BE2C (cell line): ENCODE results near the gene SH2D3A.
"Not testable (repeated sequence)": the region's sequence is repeated elsewhere in the genome, so short reads cannot be mapped to it uniquely, and the experiment has no call there.

ENCODE experiments used
- DNase-seq: peaks from one replicate; pipeline ENCODE4 v3.0.0-alpha.2; 2020
- H3K27me3 ChIP-seq: fragments of 250-450 bp; sonication (Bioruptor Pico); 2 replicates; pipeline ENCODE4 v1.5.1; 2020; ENCODE audit warnings: mild to moderate bottlenecking
- H3K36me3 ChIP-seq: fragments of 250-450 bp; sonication (Bioruptor Pico); 2 replicates; pipeline ENCODE4 v1.5.1; 2020; ENCODE audit warnings: mild to moderate bottlenecking
- H3K4me1 ChIP-seq: fragments of 250-450 bp; sonication (Bioruptor Pico); 2 replicates; pipeline ENCODE4 v1.5.1; 2020
- H3K4me3 ChIP-seq: 2 replicates; pipeline ENCODE4 v1.5.1; 2011; ENCODE audit warnings: low read depth, low read length
- H3K9me3 ChIP-seq: fragments of 250-450 bp; sonication (Bioruptor Pico); 2 replicates; pipeline ENCODE4 v1.5.1; 2020
- TF ChIP-seq, protein P1 (sequence below): IDR thresholded peaks from 2 replicates; pipeline ENCODE4 v1.5.1; 2012; ENCODE audit warnings: mild to moderate bottlenecking, low read depth, low read length

SH2D3A gene

DNA sequence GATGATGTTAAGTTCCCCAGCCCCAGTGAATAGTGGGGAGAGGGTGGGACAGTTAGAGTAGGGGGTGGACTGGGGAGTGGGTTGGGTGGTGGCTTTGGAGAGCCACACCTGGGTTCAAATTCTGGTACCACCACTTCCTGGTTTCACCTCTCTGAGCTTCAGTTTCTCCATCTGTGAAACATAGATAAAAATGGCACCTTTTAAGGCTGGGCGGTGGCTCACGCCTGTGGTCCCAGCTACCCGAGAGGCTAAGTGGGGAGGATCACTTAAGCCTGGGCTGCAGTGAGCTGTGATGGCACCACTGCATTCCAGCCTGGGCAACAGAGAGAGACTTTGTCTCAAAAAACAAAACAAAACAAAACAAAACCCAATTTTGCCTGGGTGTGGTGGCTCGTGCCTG is 11.2 kb upstream of the SH2D3A start:
- Histone ChIP-seq H3K27me3 (no peaks in the 10 kb centered on the region), H3K4me3 (no peak overlapping the region), H3K36me3 (no peaks in the 10 kb centered on the region), H3K4me1 (no peaks in the 10 kb centered on the region), H3K9me3 (no peaks in the 10 kb centered on the region)
- DNase-seq, result no peak
- TF ChIP-seq, protein P1, sequence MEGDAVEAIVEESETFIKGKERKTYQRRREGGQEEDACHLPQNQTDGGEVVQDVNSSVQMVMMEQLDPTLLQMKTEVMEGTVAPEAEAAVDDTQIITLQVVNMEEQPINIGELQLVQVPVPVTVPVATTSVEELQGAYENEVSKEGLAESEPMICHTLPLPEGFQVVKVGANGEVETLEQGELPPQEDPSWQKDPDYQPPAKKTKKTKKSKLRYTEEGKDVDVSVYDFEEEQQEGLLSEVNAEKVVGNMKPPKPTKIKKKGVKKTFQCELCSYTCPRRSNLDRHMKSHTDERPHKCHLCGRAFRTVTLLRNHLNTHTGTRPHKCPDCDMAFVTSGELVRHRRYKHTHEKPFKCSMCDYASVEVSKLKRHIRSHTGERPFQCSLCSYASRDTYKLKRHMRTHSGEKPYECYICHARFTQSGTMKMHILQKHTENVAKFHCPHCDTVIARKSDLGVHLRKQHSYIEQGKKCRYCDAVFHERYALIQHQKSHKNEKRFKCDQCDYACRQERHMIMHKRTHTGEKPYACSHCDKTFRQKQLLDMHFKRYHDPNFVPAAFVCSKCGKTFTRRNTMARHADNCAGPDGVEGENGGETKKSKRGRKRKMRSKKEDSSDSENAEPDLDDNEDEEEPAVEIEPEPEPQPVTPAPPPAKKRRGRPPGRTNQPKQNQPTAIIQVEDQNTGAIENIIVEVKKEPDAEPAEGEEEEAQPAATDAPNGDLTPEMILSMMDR, result no peak

DNA sequence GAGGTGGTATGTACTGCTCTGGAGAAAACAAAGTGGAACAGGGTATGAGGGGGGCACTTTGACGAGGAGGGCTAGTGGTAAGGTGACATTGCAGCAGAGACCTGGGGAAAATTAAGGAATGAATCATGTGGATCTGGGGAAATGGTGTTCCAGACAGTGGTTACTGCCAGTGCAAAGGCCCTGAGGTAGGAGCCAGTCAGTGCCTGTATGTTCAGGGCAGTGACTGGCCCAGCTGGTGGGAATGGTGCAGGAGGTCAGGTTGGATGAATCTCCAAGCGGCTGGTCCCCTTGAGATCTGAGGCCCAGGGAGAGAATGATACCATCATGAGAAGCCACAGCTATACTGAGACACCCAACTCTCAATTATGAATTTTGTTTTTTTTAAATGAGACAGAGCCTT is 10.2 kb upstream of the SH2D3A start:
- no peak overlapping the region for H3K4me3 ChIP-seq
- H3K9me3 ChIP-seq, result no peaks in the 10 kb centered on the region
- H3K4me1 ChIP-seq, result no peaks in the 10 kb centered on the region
- H3K27me3 ChIP-seq, result no peaks in the 10 kb centered on the region
- TF ChIP-seq, protein P1, result no peak
- no peaks in the 10 kb centered on the region for H3K36me3 ChIP-seq
- DNase-seq, result no peak

DNA sequence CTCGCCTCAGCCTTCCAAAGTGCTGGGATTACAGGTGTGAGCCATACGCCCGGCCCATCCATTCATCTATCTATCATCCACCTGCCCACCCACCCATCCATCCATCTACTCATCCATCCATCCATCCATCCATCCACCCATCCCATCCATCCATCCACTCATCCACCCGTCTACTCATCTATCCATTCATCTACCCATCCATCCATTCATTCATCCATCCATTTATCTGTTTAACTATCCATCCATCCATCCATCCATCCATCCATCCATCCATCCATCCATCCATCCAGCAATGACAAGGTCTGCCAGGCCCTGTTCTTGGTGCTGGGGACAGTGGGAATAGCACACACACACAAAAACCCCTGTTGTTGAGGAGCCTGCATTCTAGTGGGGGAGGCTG is 9.8 kb upstream of the SH2D3A start:
- H3K9me3 ChIP-seq, result no peaks in the 10 kb centered on the region
- no peaks in the 10 kb centered on the region for H3K27me3 ChIP-seq
- DNase-seq, result no peak
- no peak overlapping the region for H3K4me3 ChIP-seq
- TF ChIP-seq, protein P1, result no peak
- H3K4me1 ChIP-seq, result no peaks in the 10 kb centered on the region
- H3K36me3 ChIP-seq, result no peaks in the 10 kb centered on the region

DNA sequence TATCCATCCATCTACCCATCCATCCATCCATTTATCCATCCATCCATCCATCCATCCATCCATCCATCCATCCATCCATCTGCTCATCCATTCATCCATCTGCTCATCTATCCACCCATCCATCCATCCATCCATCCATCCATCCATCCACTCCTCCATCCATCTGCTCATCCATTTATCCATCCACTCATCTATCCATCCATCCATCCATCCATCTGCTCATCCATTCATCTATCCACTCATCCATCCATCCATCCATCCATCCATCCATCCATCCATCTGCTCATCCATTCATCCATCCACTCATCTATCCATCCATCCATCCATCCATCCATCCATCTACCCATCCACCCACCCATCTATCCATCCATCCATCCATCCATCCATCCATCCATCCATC is 8.8 kb upstream of the SH2D3A start:
- H3K4me3 ChIP-seq, H3K4me1 ChIP-seq, DNase-seq, H3K27me3 ChIP-seq, H3K36me3 ChIP-seq, H3K9me3 ChIP-seq: not testable (repeated sequence)

DNA sequence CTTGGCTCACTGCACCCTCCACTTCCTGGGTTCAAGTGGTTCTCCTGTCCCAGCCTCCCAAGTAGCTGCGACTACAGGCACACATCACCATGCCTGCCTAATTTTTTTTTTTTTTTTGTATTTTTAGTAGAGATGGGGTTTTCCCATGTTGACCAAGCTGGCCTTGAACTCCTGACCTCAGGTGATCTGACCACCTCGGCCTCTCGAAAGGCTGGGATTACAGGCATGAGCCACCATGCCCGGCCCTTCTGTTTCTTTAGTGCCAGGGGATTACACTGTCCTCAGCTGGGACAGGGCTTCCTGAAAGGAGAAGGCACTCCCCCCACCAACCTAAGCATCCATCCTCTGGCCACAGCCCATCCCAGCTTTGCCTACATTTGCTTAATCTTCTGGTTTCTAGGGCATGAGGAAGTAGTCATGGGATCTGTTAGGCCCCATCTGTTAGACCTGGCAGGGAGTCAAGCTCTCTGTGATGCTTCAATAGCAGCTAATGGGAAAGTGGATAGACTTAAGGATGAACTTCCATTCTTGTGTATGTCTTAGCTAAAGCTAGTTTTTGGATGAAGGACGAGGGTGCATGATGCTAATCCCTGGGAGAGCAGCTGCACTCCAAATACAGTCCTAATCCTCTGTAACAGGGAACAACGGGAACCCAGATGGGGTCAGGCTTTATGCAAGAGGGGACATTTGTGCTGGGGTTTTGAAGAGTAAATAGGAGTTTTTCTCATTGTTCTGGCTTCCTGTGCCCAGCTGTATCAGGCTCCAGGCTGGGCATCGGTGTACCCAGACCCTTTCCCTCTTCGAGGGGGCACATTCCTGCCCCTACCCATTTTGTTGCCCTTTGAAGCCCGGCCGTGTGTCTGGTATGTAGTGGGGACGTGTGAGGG is 7.8 kb upstream of the SH2D3A start:
- TF ChIP-seq, protein P1, result no peak
- DNase-seq, result no peak
- Histone ChIP-seq H3K4me3 (no peak overlapping the region), H3K9me3 (no peaks in the 10 kb centered on the region), H3K27me3 (no peaks in the 10 kb centered on the region), H3K36me3 (no peaks in the 10 kb centered on the region), H3K4me1 (no peaks in the 10 kb centered on the region)

DNA sequence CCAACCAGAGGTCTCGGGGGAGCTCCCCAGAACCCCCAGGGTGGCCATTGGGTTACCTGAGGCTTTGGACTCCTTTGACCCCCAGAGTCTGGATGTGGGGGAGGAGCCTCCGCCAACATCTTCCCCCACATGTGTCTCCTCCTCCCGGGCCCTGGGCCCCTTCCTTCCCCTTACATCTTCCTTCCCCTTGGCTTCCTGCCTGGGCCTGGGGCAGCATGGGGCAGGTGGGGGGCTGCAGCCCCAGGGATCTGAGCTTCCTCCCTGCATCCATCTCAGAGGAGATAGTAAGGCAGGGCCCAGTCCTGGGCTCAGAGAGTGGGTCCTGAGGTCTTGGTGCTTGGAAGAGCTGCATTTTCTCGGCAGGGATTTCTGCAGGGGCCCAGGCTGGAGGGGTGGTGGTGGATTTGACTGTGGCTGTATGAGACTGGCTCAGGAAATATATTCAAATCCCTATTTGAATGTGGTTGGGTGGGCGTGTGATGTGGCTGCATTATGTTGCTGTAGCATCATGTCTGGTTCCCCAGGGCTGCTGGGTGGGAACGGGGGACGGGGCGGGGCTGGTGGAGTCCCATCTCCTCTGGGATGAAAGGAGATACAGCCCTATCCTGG is 6.2 kb upstream of the SH2D3A start:
- TF ChIP-seq, protein P1, result no peak
- Histone ChIP-seq H3K4me3 (no peak overlapping the region), H3K9me3 (no peaks in the 10 kb centered on the region), H3K27me3 (no peaks in the 10 kb centered on the region), H3K36me3 (no peaks in the 10 kb centered on the region), H3K4me1 (no peaks in the 10 kb centered on the region)
- no peak for DNase-seq
